Endothelial cell of umbilical vein (primary cell): ENCODE measurements around the gene ABTB1. TPM values are rescaled to one million over a fixed set of nuclear protein-coding genes. Genes with fewer than 3 reads are reported as not detected.

Experiments used
- BruUV-seq: library from RNA; stranded (reverse); fragments of 400-500 nt; replicated peaks from 2 replicates; lab custom pipeline; 2021; lab: Mats Ljungman, UMichigan
- CTCF ChIA-PET: fragments of 300-600, 350-600 bp; sonication (Branson Sonifier 250); formaldehyde crosslinking; loops from one replicate; lab custom pipeline; 2021; ENCODE audit warnings: antibody characterized with exemption, inconsistent platforms; lab: Charles Lee
- POLR2A ChIA-PET: fragments of 300-600, 350-600 bp; sonication (Branson Sonifier 250); formaldehyde crosslinking; loops from one replicate; lab custom pipeline; 2021; ENCODE audit warnings: antibody characterized with exemption, inconsistent platforms; lab: Charles Lee
- DNase-seq: peaks from one replicate; pipeline ENCODE4 v3.0.0-alpha.2; 2011; ENCODE audit warnings: low read depth, low spot score
- FAIRE-seq: peaks from 2 replicates; lab custom pipeline; 2011; peaks lifted over from hg19 to GRCh38; lab: Jason Lieb, UNC
- H2AFZ ChIP-seq: 2 replicates; pipeline ENCODE4 v1.6.0; 2012; ENCODE audit warnings: low read depth, low read length, control low read depth, inconsistent platforms
- H3K27ac ChIP-seq: 2 replicates; pipeline ENCODE4 v1.5.1; 2011; ENCODE audit warnings: low read depth, mild to moderate bottlenecking, control low read depth, low read length, moderate library complexity; ENCODE audit not compliant: insufficient read depth
- H3K27me3 ChIP-seq, 2 experiments: 2 replicates each; pipeline versions ENCODE4 v1.6.0 to v1.6.1; 2011; ENCODE audit warnings: low read length in 2 of 2, mixed read lengths in 1 of 2; ENCODE audit not compliant: control insufficient read depth in 2 of 2, insufficient read depth in 2 of 2
- H3K36me3 ChIP-seq, 2 experiments: 2 replicates in 1 of 2; 3 replicates in 1 of 2; pipeline ENCODE4 v1.5.1; 2011; ENCODE audit warnings: low read length in 2 of 2, mild to moderate bottlenecking in 1 of 2, moderate library complexity in 1 of 2; ENCODE audit not compliant: control insufficient read depth in 2 of 2, insufficient read depth in 2 of 2; ENCODE audit errors: extremely low read depth in 1 of 2
- H3K4me1 ChIP-seq: 3 replicates; pipeline ENCODE4 v1.5.1; 2011; ENCODE audit warnings: mild to moderate bottlenecking, low read length; ENCODE audit not compliant: control insufficient read depth, insufficient read depth; ENCODE audit errors: extremely low read depth
- H3K4me2 ChIP-seq: 2 replicates; pipeline ENCODE4 v1.6.1; 2011; ENCODE audit warnings: low read length, control low read depth, mixed read lengths; ENCODE audit not compliant: insufficient read depth
- H3K4me3 ChIP-seq, 3 experiments: fragments of 200-600 bp in 1 of 3; sonication (generic), shearing (Covaris generic) in 1 of 3; replicated peaks in 1 of 3; 2 replicates each; pipeline ENCODE4 v1.5.1; 2011 to 2016; ENCODE audit warnings: control low read depth in 3 of 3, low read length in 3 of 3, mild to moderate bottlenecking in 2 of 3, inconsistent platforms in 1 of 3, low read depth in 1 of 3, moderate library complexity in 1 of 3; ENCODE audit not compliant: insufficient read depth in 1 of 3
- H3K79me2 ChIP-seq: 2 replicates; pipeline ENCODE4 v1.6.0; 2012; ENCODE audit warnings: low read length, inconsistent platforms; ENCODE audit not compliant: control insufficient read depth, insufficient read depth
- H3K9ac ChIP-seq: replicated peaks from 2 replicates; pipeline ENCODE3; 2011; ENCODE audit warnings: low read length, control low read depth; ENCODE audit not compliant: insufficient read depth; ENCODE audit errors: extremely low read depth
- H3K9me1 ChIP-seq: replicated peaks from 3 replicates; pipeline ENCODE4 v1.6.0; 2011; ENCODE audit warnings: mild to moderate bottlenecking, low read length; ENCODE audit not compliant: control insufficient read depth, insufficient read depth; ENCODE audit errors: extremely low read depth
- H3K9me3 ChIP-seq: replicated peaks from 2 replicates; pipeline ENCODE4 v1.5.1; 2012; ENCODE audit warnings: low read length, inconsistent platforms; ENCODE audit not compliant: control insufficient read depth, insufficient read depth
- H4K20me1 ChIP-seq: replicated peaks from 2 replicates; pipeline ENCODE3; 2011; ENCODE audit warnings: mild to moderate bottlenecking, low read length; ENCODE audit not compliant: control insufficient read depth, insufficient read depth; ENCODE audit errors: extremely low read depth
- CTCF ChIP-seq, 2 donors: IDR thresholded peaks; 1 replicate in 1 of 2; 2 replicates in 1 of 2; pipeline ENCODE4 v1.5.1; 2011; ENCODE audit warnings: low read length in 2 of 2, mild to moderate bottlenecking in 2 of 2, moderate library complexity in 2 of 2, control low read depth in 1 of 2, inconsistent platforms in 1 of 2, low read depth in 1 of 2; ENCODE audit not compliant: insufficient read depth in 1 of 2; ENCODE audit errors: extremely low read depth in 1 of 2
- EZH2 ChIP-seq: IDR thresholded peaks from 2 replicates; pipeline ENCODE4 v1.6.1; 2012; ENCODE audit warnings: borderline replicate concordance, low read depth, mild to moderate bottlenecking, moderate library complexity, low read length, inconsistent platforms; ENCODE audit not compliant: severe bottlenecking
- FOS ChIP-seq: IDR thresholded peaks from 2 replicates; pipeline ENCODE4 v1.6.1; 2011; ENCODE audit warnings: mild to moderate bottlenecking, low read length, moderate library complexity, borderline replicate concordance; ENCODE audit not compliant: insufficient read depth
- GATA2 ChIP-seq: IDR thresholded peaks from 2 replicates; pipeline ENCODE4 v1.7.0; 2011; ENCODE audit warnings: low read depth, mild to moderate bottlenecking, moderate library complexity, mixed read lengths, low read length; ENCODE audit not compliant: insufficient read length, insufficient read depth
- JUN ChIP-seq: IDR thresholded peaks from 2 replicates; pipeline ENCODE4 v1.6.1; 2011; ENCODE audit warnings: borderline replicate concordance, low read depth; ENCODE audit not compliant: insufficient read length, insufficient read depth
- MYC ChIP-seq: IDR thresholded peaks from one replicate; pipeline ENCODE4 v1.6.1; 2011; ENCODE audit warnings: mild to moderate bottlenecking, low read depth, low read length
- POLR2A ChIP-seq: IDR thresholded peaks from 2 replicates; pipeline ENCODE4 v1.6.1; 2012; ENCODE audit warnings: low read depth, mild to moderate bottlenecking, control low read depth, low read length
- POLR2AphosphoS5 ChIP-seq: IDR thresholded peaks from 2 replicates; pipeline ENCODE4 v1.6.1; 2012; ENCODE audit warnings: low read depth, mild to moderate bottlenecking, control low read depth, low read length, moderate library complexity; ENCODE audit not compliant: insufficient read depth
- dilution Hi-C: fragments of 300-500 bp; cut with MboI; formaldehyde crosslinking; loops from one replicate; pipeline ENCODE4 v1.15.0; 2019; ENCODE audit warnings: low sequenced_read_pairs; ENCODE audit not compliant: extremely low pct_ligation_motif_present
- intact Hi-C: fragments of 100-400 bp; cut with micrococcal nuclease; formaldehyde crosslinking; loops from one replicate; pipeline ENCODE4 v1.10.0; 2022
- polyA plus RNA-seq, 4 experiments: library from polyadenylated mRNA; depleted of rRNA in 3 of 4; stranded (reverse) in 3 of 4; unstranded in 1 of 4; fragments of >200 nt; gene quantifications; 2 replicates each; pipeline versions ENCODE4 v1.2.1 to v1.2.3, GENCODE V29; 2011 to 2012; ENCODE audit warnings: missing spikeins in 1 of 4
- total RNA-seq: library from RNA; stranded (reverse); gene quantifications from 2 replicates; pipeline ENCODE4 v1.2.3, GENCODE V29; 2021
- TF ChIP-seq, protein P1 (sequence below): IDR thresholded peaks from 2 replicates; pipeline ENCODE4 v1.6.1; 2011; ENCODE audit not compliant: insufficient read depth, insufficient read length

Gene ABTB1
- total and polyA plus RNA-seq, 2 donors (not counting 3 experiments of a cell fraction or from before 2014, with no cell fraction given) = 15.2 to 25.1 TPM

- dilution Hi-C loops = no loop called here
- no peak overlapping the region for H3K4me3 ChIP-seq
- TF ChIP-seq FOS (no peak), POLR2AphosphoS5 (no peak), POLR2A (no peak), GATA2 (no peak), MYC (no peak), CTCF (IDR thresholded peaks at IDR 0.05; ENCODE audit: extremely low read depth in 1 of 2, insufficient read depth in 1 of 2, low read depth in 1 of 2, low read length in 2 of 2) (no peak), JUN (no peak), EZH2 (no peak)
- TF ChIP-seq, protein P1, sequence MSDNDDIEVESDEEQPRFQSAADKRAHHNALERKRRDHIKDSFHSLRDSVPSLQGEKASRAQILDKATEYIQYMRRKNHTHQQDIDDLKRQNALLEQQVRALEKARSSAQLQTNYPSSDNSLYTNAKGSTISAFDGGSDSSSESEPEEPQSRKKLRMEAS = no peak
- FAIRE-seq (no peak), DNase-seq (no peak)
- POLR2A ChIA-PET = no interaction called here
- H2AFZ ChIP-seq = no peak overlapping the region
- H3K4me2 ChIP-seq = no peak overlapping the region
- no peak overlapping the region for H3K27ac ChIP-seq
- CTCF ChIA-PET = no interaction called here
- no peak overlapping the region for H3K9ac ChIP-seq
- no peaks in the 10 kb centered on the region for H3K79me2 ChIP-seq
- H3K36me3 ChIP-seq = no peaks in the 10 kb centered on the region
- no peaks in the 10 kb centered on the region for H3K27me3 ChIP-seq
- no peaks in the 10 kb centered on the region for H3K4me1 ChIP-seq
- H4K20me1 ChIP-seq = no peaks in the 10 kb centered on the region
- no peaks in the 10 kb centered on the region for H3K9me3 ChIP-seq
- H3K9me1 ChIP-seq = no peaks in the 10 kb centered on the region
- no TSS peak for BruUV-seq
- intact Hi-C loops = no loop called here
These were observed 7.6 kb upstream of the ABTB1 start for GRCh38 chr3:127665165-127665564.
